Heart right ventricle (tissue), 16 donors: ENCODE results near the gene GUK1. TPM values are rescaled to one million over a fixed set of nuclear protein-coding genes. Genes with fewer than 3 reads are reported as not detected.

ENCODE experiments used
- ATAC-seq, 8 donors: fragments of 200-7000 bp; cut with Tn5 transposase; one replicate each; pipeline ENCODE4 v1.9.1; 2020; ENCODE audit warnings: mild to moderate bottlenecking in 8 of 8, moderate library complexity in 8 of 8, moderate number of reproducible peaks in 1 of 8
- DNase-seq, 2 donors: peaks; one replicate each; pipeline ENCODE4 v3.0.0-alpha.2; 2020
- H3K27ac ChIP-seq, 10 donors: fragments of 200-600 bp; sonication (generic) in 2 of 10; one replicate each; pipeline versions ENCODE4 v1.5.0 to v1.8.0; 2020 to 2022; ENCODE audit warnings: mild to moderate bottlenecking in 3 of 10
- H3K27me3 ChIP-seq, 7 donors: fragments of 200-600 bp; one replicate each; pipeline ENCODE4 v1.8.0; 2021 to 2022; ENCODE audit warnings: mild to moderate bottlenecking in 2 of 7
- H3K36me3 ChIP-seq, 9 donors: fragments of 200-600 bp; sonication (generic) in 1 of 9; one replicate each; pipeline versions ENCODE4 v1.5.0 to v1.8.0; 2020 to 2022; ENCODE audit warnings: mild to moderate bottlenecking in 2 of 9
- H3K4me1 ChIP-seq, 9 donors: fragments of 200-600 bp; sonication (generic) in 1 of 9; one replicate each; pipeline versions ENCODE4 v1.5.0 to v1.8.0; 2020 to 2022; ENCODE audit warnings: mild to moderate bottlenecking in 4 of 9
- H3K4me3 ChIP-seq, 10 donors: fragments of 200-600 bp; sonication (generic) in 2 of 10; one replicate each; pipeline versions ENCODE4 v1.5.0 to v1.8.0; 2020 to 2022; ENCODE audit warnings: mild to moderate bottlenecking in 7 of 10, moderate library complexity in 2 of 10
- H3K9me3 ChIP-seq, 11 donors: fragments of 200-600 bp in 10 of 11; sonication (generic) in 2 of 11; one replicate each; pipeline versions ENCODE4 v1.5.0 to v1.8.0; 2013 to 2022; ENCODE audit warnings: mild to moderate bottlenecking in 2 of 11, control low read depth in 1 of 11, moderate library complexity in 1 of 11
- CTCF ChIP-seq, 9 donors: fragments of 200-600 bp; sonication (generic) in 2 of 9; IDR thresholded peaks; one replicate each; pipeline versions ENCODE4 v1.5.0 to v1.8.0; 2021 to 2022; ENCODE audit warnings: antibody characterized with exemption in 9 of 9, mild to moderate bottlenecking in 5 of 9, moderate library complexity in 1 of 9
- WGBS, 2 donors: extraction: QIAGEN DNeasy Blood & Tissue Kit; methylation state at CpG; one replicate each; pipeline ENCODE4 v1.1.7; 2013; ENCODE audit warnings: inconsistent platforms in 1 of 2; 5-methylcytosine and 5-hydroxymethylcytosine counted together
- intact Hi-C, 10 donors: fragments of 100-400 bp; cut with DNase I; formaldehyde crosslinking; loops; one replicate each; pipeline versions ENCODE4 v1.11.1 to v1.14.2; 2022
- polyA plus RNA-seq, 2 donors: library from polyadenylated mRNA; stranded (reverse); fragments of 200-250 nt; gene quantifications; one replicate each; pipeline ENCODE4 v1.2.3, GENCODE V29; 2013
- total RNA-seq, 10 donors: library from RNA; stranded (reverse); fragmentation: NEBNext Ultra II Directional in 3 of 10; extraction: Animal tissue kit (Norgen Biotek cat#: 25700) in 3 of 10; gene quantifications; one replicate each; pipeline versions ENCODE4 v1.2.1 to v1.2.4, GENCODE V29; 2021 to 2023
- donor health status: Arrhythmogenic right ventricular cardiomyopathy.
- donor health status: ischemic (EF 13 %, LVEDD 7.1; RV severe dilation, severe dysfunction).
- donor health status: healthy with polysubstance abuse.
- donor health status: DM: no; HTN: yes; CAD: no.
- donor health status: DM: no; HTN: no; CAD: no.
- donor health status: ischemic (EF 25% LVEDD 6.9; RV normal size, moderate dysfunction).
- donor health status: ischemic (EF 25% LVEDD 5.7; RV mildly dilated, moderate dysfunction).
- donor health status: healthy.
- donor health status: DM: yes; HTN: yes; CAD: no.
- donor health status: Ischemic cardiomyopathy.
- donor health status: ischemic (EF 35%, LVEDD 5.7; RV mildly dilated, moderate dysfunction).
- donor health status: nonischemic (EF 11% LVEDD 7.7; RV severe dilation, severe dysfunction).
- donor health status: DM: yes; HTN: yes; CAD: no.
- donor health status: PGD.
- donor health status: ischemic (EF 29% LVEDD 5.4; RV normal size, mild dysfunction).
- donor health status: nonischemic (EF 23%, LVEDD 6.1; RV moderate dilation, normal function).

The GUK1 gene
- total and polyA plus RNA-seq, 12 donors: 121 to 474 (median 169) TPM

GRCh38 chr1:228107636-228108035 is 32.4 kb upstream of the GUK1 start:
- ATAC-seq (no peak), DNase-seq (peak in 1 of 2 donors; percentile 17)
- Histone ChIP-seq H3K9me3 (no peaks in the 10 kb centered on the region), H3K4me1 (peaks cover 12 to 45% (median 34%) of the 10 kb centered on the region in 9 donors), H3K27ac (no peak overlapping the region), H3K4me3 (peak overlapping the region in 1 of 10 donors; percentile 97), H3K27me3 (no peaks in the 10 kb centered on the region), H3K36me3 (peaks cover 0 to 27% (median 10%) of the 10 kb centered on the region in 9 donors)
- 88 to 90% methylated on average over 19 of the region's 19 CpGs for WGBS, 2 donors
- TF ChIP-seq CTCF (IDR thresholded peaks at IDR 0.05): no peak
- intact Hi-C loops: no loop called here

- DNase-seq: no peak
- intact Hi-C loops: no loop called here
These were observed 31.9 kb upstream of the GUK1 start for GRCh38 chr1:228108055-228108690.

GRCh38 chr1:228108742-228109072 is 31.4 kb upstream of the GUK1 start:
- Histone ChIP-seq H3K27ac (peak overlapping the region in 9 of 10 donors; percentile 76 to 96 (median 88)), H3K4me1 (peaks cover 12 to 42% (median 31%) of the 10 kb centered on the region in 9 donors), H3K9me3 (no peaks in the 10 kb centered on the region), H3K36me3 (peaks cover 0 to 27% (median 10%) of the 10 kb centered on the region in 9 donors), H3K27me3 (no peaks in the 10 kb centered on the region), H3K4me3 (peak overlapping the region; percentile 82 to 99 (median 94))
- ATAC-seq (no peak), DNase-seq (no peak)
- no peak for TF ChIP-seq CTCF (IDR thresholded peaks at IDR 0.05)
- 3% methylated on average over 8 of the region's 8 CpGs for WGBS, 2 donors
- intact Hi-C loops: no loop called here

More at GRCh38 chr1:228108055-228108690, 31.9 kb upstream of the GUK1 start:
- peak overlapping the region in 8 of 10 donors; percentile 76 to 96 (median 89) for H3K27ac ChIP-seq
- peaks cover 0 to 27% (median 10%) of the 10 kb centered on the region in 9 donors for H3K36me3 ChIP-seq
- H3K4me3 ChIP-seq: peak overlapping the region in 9 of 10 donors; percentile 82 to 99 (median 95)
- peaks cover 12 to 45% (median 34%) of the 10 kb centered on the region in 9 donors for H3K4me1 ChIP-seq
- 78 to 80% methylated on average over 11 of the region's 11 CpGs for WGBS, 2 donors
- no peak for TF ChIP-seq CTCF (IDR thresholded peaks at IDR 0.05)
- no peaks in the 10 kb centered on the region for H3K9me3 ChIP-seq
- no peaks in the 10 kb centered on the region for H3K27me3 ChIP-seq
- ATAC-seq: no peak

GRCh38 chr1:228109073-228109961 is 30.8 kb upstream of the GUK1 start, which contains the start of gene MRPL55:
MRPL55 (minus strand) TSS chr1:228109299; CDS start chr1:228108260, 1,039 bp downstream.
- Histone ChIP-seq H3K27me3 (no peaks in the 10 kb centered on the region), H3K4me3 (peak within 1 kb of the TSS; percentile 82 to 99 (median 94)), H3K27ac (peak within 1 kb of the TSS; percentile 56 to 96 (median 87)), H3K9me3 (no peaks in the 10 kb centered on the region), H3K36me3 (peaks cover 0 to 27% (median 10%) of the 10 kb centered on the region in 9 donors), H3K4me1 (peaks cover 7 to 36% (median 25%) of the 10 kb centered on the region in 9 donors)
- intact Hi-C loops: no loop called here
- DNase-seq (peak; percentile 96 to 98), ATAC-seq (peak; percentile 93 to 99 (median 97))
- peak in 4 of 9 donors; percentile 5 to 38 (median 20) for TF ChIP-seq CTCF (IDR thresholded peaks at IDR 0.05)
- 1% methylated on average over 66 of the region's 66 CpGs for WGBS, 2 donors
